Endothelial cell of umbilical vein (primary cell): ENCODE results near the gene CHRNA1. TPM values are rescaled to one million over a fixed set of nuclear protein-coding genes. Genes with fewer than 3 reads are reported as not detected.

Experiments used
- BruUV-seq: library from RNA; stranded (reverse); fragments of 400-500 nt; replicated peaks from 2 replicates; lab custom pipeline; 2021; lab: Mats Ljungman, UMichigan
- CTCF ChIA-PET: fragments of 300-600, 350-600 bp; sonication (Branson Sonifier 250); formaldehyde crosslinking; loops from one replicate; lab custom pipeline; 2021; ENCODE audit warnings: antibody characterized with exemption, inconsistent platforms; lab: Charles Lee
- POLR2A ChIA-PET: fragments of 300-600, 350-600 bp; sonication (Branson Sonifier 250); formaldehyde crosslinking; loops from one replicate; lab custom pipeline; 2021; ENCODE audit warnings: antibody characterized with exemption, inconsistent platforms; lab: Charles Lee
- DNase-seq: peaks from one replicate; pipeline ENCODE4 v3.0.0-alpha.2; 2011; ENCODE audit warnings: low read depth, low spot score
- FAIRE-seq: peaks from 2 replicates; lab custom pipeline; 2011; peaks lifted over from hg19 to GRCh38; lab: Jason Lieb, UNC
- H2AFZ ChIP-seq: 2 replicates; pipeline ENCODE4 v1.6.0; 2012; ENCODE audit warnings: low read depth, low read length, control low read depth, inconsistent platforms
- H3K27ac ChIP-seq: 2 replicates; pipeline ENCODE4 v1.5.1; 2011; ENCODE audit warnings: low read depth, mild to moderate bottlenecking, control low read depth, low read length, moderate library complexity; ENCODE audit not compliant: insufficient read depth
- H3K27me3 ChIP-seq, 2 experiments: 2 replicates each; pipeline versions ENCODE4 v1.6.0 to v1.6.1; 2011; ENCODE audit warnings: low read length in 2 of 2, mixed read lengths in 1 of 2; ENCODE audit not compliant: control insufficient read depth in 2 of 2, insufficient read depth in 2 of 2
- H3K36me3 ChIP-seq, 2 experiments: 2 replicates in 1 of 2; 3 replicates in 1 of 2; pipeline ENCODE4 v1.5.1; 2011; ENCODE audit warnings: low read length in 2 of 2, mild to moderate bottlenecking in 1 of 2, moderate library complexity in 1 of 2; ENCODE audit not compliant: control insufficient read depth in 2 of 2, insufficient read depth in 2 of 2; ENCODE audit errors: extremely low read depth in 1 of 2
- H3K4me1 ChIP-seq: 3 replicates; pipeline ENCODE4 v1.5.1; 2011; ENCODE audit warnings: mild to moderate bottlenecking, low read length; ENCODE audit not compliant: control insufficient read depth, insufficient read depth; ENCODE audit errors: extremely low read depth
- H3K4me2 ChIP-seq: 2 replicates; pipeline ENCODE4 v1.6.1; 2011; ENCODE audit warnings: low read length, control low read depth, mixed read lengths; ENCODE audit not compliant: insufficient read depth
- H3K4me3 ChIP-seq, 3 experiments: fragments of 200-600 bp in 1 of 3; sonication (generic), shearing (Covaris generic) in 1 of 3; replicated peaks in 1 of 3; 2 replicates each; pipeline ENCODE4 v1.5.1; 2011 to 2016; ENCODE audit warnings: control low read depth in 3 of 3, low read length in 3 of 3, mild to moderate bottlenecking in 2 of 3, inconsistent platforms in 1 of 3, low read depth in 1 of 3, moderate library complexity in 1 of 3; ENCODE audit not compliant: insufficient read depth in 1 of 3
- H3K79me2 ChIP-seq: 2 replicates; pipeline ENCODE4 v1.6.0; 2012; ENCODE audit warnings: low read length, inconsistent platforms; ENCODE audit not compliant: control insufficient read depth, insufficient read depth
- H3K9ac ChIP-seq: replicated peaks from 2 replicates; pipeline ENCODE3; 2011; ENCODE audit warnings: low read length, control low read depth; ENCODE audit not compliant: insufficient read depth; ENCODE audit errors: extremely low read depth
- H3K9me1 ChIP-seq: replicated peaks from 3 replicates; pipeline ENCODE4 v1.6.0; 2011; ENCODE audit warnings: mild to moderate bottlenecking, low read length; ENCODE audit not compliant: control insufficient read depth, insufficient read depth; ENCODE audit errors: extremely low read depth
- H3K9me3 ChIP-seq: replicated peaks from 2 replicates; pipeline ENCODE4 v1.5.1; 2012; ENCODE audit warnings: low read length, inconsistent platforms; ENCODE audit not compliant: control insufficient read depth, insufficient read depth
- H4K20me1 ChIP-seq: replicated peaks from 2 replicates; pipeline ENCODE3; 2011; ENCODE audit warnings: mild to moderate bottlenecking, low read length; ENCODE audit not compliant: control insufficient read depth, insufficient read depth; ENCODE audit errors: extremely low read depth
- EZH2 ChIP-seq: IDR thresholded peaks from 2 replicates; pipeline ENCODE4 v1.6.1; 2012; ENCODE audit warnings: borderline replicate concordance, low read depth, mild to moderate bottlenecking, moderate library complexity, low read length, inconsistent platforms; ENCODE audit not compliant: severe bottlenecking
- FOS ChIP-seq: IDR thresholded peaks from 2 replicates; pipeline ENCODE4 v1.6.1; 2011; ENCODE audit warnings: mild to moderate bottlenecking, low read length, moderate library complexity, borderline replicate concordance; ENCODE audit not compliant: insufficient read depth
- GATA2 ChIP-seq: IDR thresholded peaks from 2 replicates; pipeline ENCODE4 v1.7.0; 2011; ENCODE audit warnings: low read depth, mild to moderate bottlenecking, moderate library complexity, mixed read lengths, low read length; ENCODE audit not compliant: insufficient read length, insufficient read depth
- JUN ChIP-seq: IDR thresholded peaks from 2 replicates; pipeline ENCODE4 v1.6.1; 2011; ENCODE audit warnings: borderline replicate concordance, low read depth; ENCODE audit not compliant: insufficient read length, insufficient read depth
- MYC ChIP-seq: IDR thresholded peaks from one replicate; pipeline ENCODE4 v1.6.1; 2011; ENCODE audit warnings: mild to moderate bottlenecking, low read depth, low read length
- POLR2A ChIP-seq: IDR thresholded peaks from 2 replicates; pipeline ENCODE4 v1.6.1; 2012; ENCODE audit warnings: low read depth, mild to moderate bottlenecking, control low read depth, low read length
- POLR2AphosphoS5 ChIP-seq: IDR thresholded peaks from 2 replicates; pipeline ENCODE4 v1.6.1; 2012; ENCODE audit warnings: low read depth, mild to moderate bottlenecking, control low read depth, low read length, moderate library complexity; ENCODE audit not compliant: insufficient read depth
- dilution Hi-C: fragments of 300-500 bp; cut with MboI; formaldehyde crosslinking; loops from one replicate; pipeline ENCODE4 v1.15.0; 2019; ENCODE audit warnings: low sequenced_read_pairs; ENCODE audit not compliant: extremely low pct_ligation_motif_present
- intact Hi-C: fragments of 100-400 bp; cut with micrococcal nuclease; formaldehyde crosslinking; loops from one replicate; pipeline ENCODE4 v1.10.0; 2022
- polyA plus RNA-seq, 4 experiments: library from polyadenylated mRNA; depleted of rRNA in 3 of 4; stranded (reverse) in 3 of 4; unstranded in 1 of 4; fragments of >200 nt; gene quantifications; 2 replicates each; pipeline versions ENCODE4 v1.2.1 to v1.2.3, GENCODE V29; 2011 to 2012; ENCODE audit warnings: missing spikeins in 1 of 4
- total RNA-seq: library from RNA; stranded (reverse); gene quantifications from 2 replicates; pipeline ENCODE4 v1.2.3, GENCODE V29; 2021
- TF ChIP-seq, protein P1 (sequence below), 2 donors: IDR thresholded peaks; 1 replicate in 1 of 2; 2 replicates in 1 of 2; pipeline ENCODE4 v1.5.1; 2011; ENCODE audit warnings: low read length in 2 of 2, mild to moderate bottlenecking in 2 of 2, moderate library complexity in 2 of 2, control low read depth in 1 of 2, inconsistent platforms in 1 of 2, low read depth in 1 of 2; ENCODE audit not compliant: insufficient read depth in 1 of 2; ENCODE audit errors: extremely low read depth in 1 of 2
- TF ChIP-seq, protein P2 (sequence below): IDR thresholded peaks from 2 replicates; pipeline ENCODE4 v1.6.1; 2011; ENCODE audit not compliant: insufficient read depth, insufficient read length

CHRNA1 gene
- total and polyA plus RNA-seq, 2 donors (not counting 3 experiments of a cell fraction or from before 2014, with no cell fraction given): 11.3 to 18.2 TPM

DNA sequence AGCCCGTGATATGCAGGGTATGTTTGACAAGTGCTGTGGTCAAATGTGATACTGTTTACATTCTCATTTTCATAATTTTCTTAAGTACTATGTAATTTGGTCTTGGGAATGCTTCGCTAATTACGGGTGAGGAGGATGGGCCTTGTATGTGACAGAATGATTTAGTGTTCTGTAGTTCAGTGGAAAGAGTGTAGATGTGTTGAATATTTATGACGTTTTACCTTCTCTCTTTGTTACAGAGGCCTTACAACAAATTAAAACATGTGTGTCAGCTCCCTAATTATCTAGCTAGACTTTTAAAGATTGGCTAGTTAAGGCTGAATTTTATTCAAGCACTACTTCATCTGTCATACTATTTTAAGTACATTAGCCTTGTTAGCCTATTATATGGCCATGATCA, 10.6 kb upstream of the CHRNA1 start:
- Histone ChIP-seq H3K4me3 (no peak overlapping the region), H4K20me1 (no peaks in the 10 kb centered on the region), H3K4me2 (no peak overlapping the region), H3K9me3 (no peaks in the 10 kb centered on the region), H3K4me1 (no peaks in the 10 kb centered on the region), H3K9me1 (no peaks in the 10 kb centered on the region), H3K79me2 (no peaks in the 10 kb centered on the region), H2AFZ (no peak overlapping the region), H3K9ac (no peak overlapping the region), H3K36me3 (no peaks in the 10 kb centered on the region), H3K27me3 (no peaks in the 10 kb centered on the region), H3K27ac (no peak overlapping the region)
- dilution Hi-C loops (loop anchor here (10.0 kb wide), 1 partner anchor 210 kb away; no protein-coding TSS in a partner anchor), intact Hi-C loops (loop anchor here (10.0 kb wide), 1 partner anchor 320 kb away; no protein-coding TSS in a partner anchor)
- no peak for FAIRE-seq
- CTCF ChIA-PET: interaction anchor here (0.9 to 9.2 kb wide), 7 partner anchors 11 to 214 kb away, joined by 3 to 584 read pairs (median 8); partner anchors contain the start of gene CHRNA1
- no peak for DNase-seq
- no TSS peak for BruUV-seq
- POLR2A ChIA-PET: no interaction called here
- TF ChIP-seq, protein P1, sequence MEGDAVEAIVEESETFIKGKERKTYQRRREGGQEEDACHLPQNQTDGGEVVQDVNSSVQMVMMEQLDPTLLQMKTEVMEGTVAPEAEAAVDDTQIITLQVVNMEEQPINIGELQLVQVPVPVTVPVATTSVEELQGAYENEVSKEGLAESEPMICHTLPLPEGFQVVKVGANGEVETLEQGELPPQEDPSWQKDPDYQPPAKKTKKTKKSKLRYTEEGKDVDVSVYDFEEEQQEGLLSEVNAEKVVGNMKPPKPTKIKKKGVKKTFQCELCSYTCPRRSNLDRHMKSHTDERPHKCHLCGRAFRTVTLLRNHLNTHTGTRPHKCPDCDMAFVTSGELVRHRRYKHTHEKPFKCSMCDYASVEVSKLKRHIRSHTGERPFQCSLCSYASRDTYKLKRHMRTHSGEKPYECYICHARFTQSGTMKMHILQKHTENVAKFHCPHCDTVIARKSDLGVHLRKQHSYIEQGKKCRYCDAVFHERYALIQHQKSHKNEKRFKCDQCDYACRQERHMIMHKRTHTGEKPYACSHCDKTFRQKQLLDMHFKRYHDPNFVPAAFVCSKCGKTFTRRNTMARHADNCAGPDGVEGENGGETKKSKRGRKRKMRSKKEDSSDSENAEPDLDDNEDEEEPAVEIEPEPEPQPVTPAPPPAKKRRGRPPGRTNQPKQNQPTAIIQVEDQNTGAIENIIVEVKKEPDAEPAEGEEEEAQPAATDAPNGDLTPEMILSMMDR (IDR thresholded peaks at IDR 0.05; ENCODE audit: extremely low read depth in 1 of 2, insufficient read depth in 1 of 2, low read depth in 1 of 2, low read length in 2 of 2): no peak
- no peak for TF ChIP-seq POLR2AphosphoS5
- TF ChIP-seq GATA2: no peak
- no peak for TF ChIP-seq EZH2
- TF ChIP-seq FOS: no peak
- no peak for TF ChIP-seq POLR2A
- TF ChIP-seq MYC: no peak
- no peak for TF ChIP-seq JUN
- TF ChIP-seq, protein P2, sequence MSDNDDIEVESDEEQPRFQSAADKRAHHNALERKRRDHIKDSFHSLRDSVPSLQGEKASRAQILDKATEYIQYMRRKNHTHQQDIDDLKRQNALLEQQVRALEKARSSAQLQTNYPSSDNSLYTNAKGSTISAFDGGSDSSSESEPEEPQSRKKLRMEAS: no peak
